EL (cell line): ENCODE data around the gene FNDC11.
"Not testable (repeated sequence)": the region's sequence is repeated elsewhere in the genome, so short reads cannot be mapped to it uniquely, and the experiment has no call there.

Source experiments
- DNase-seq: peaks from one replicate; pipeline ENCODE4 v3.0.0-alpha.2; 2016

FNDC11 gene

DNA sequence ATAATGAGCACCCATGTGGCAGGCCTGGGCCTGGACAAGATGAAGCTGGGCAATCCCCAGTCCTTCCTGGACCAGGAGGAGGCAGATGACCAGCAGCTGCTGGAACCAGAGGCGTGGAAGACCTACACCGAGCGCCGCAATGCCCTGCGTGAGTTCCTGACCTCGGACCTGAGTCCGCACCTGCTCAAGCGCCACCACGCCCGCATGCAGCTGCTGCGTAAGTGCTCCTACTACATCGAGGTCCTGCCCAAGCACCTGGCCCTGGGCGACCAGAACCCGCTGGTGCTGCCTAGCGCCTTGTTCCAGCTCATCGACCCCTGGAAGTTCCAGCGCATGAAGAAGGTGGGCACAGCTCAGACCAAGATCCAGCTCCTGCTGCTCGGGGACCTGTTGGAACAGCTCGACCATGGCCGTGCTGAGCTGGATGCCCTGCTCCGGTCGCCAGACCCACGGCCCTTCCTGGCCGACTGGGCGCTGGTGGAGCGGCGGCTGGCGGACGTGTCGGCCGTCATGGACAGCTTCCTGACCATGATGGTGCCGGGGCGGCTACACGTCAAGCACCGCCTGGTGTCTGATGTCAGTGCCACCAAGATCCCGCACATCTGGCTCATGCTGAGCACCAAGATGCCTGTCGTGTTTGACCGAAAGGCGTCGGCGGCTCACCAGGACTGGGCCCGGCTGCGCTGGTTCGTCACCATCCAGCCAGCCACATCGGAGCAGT, 1.9 kb downstream of the FNDC11 start:
- DNase-seq: no peak

DNA sequence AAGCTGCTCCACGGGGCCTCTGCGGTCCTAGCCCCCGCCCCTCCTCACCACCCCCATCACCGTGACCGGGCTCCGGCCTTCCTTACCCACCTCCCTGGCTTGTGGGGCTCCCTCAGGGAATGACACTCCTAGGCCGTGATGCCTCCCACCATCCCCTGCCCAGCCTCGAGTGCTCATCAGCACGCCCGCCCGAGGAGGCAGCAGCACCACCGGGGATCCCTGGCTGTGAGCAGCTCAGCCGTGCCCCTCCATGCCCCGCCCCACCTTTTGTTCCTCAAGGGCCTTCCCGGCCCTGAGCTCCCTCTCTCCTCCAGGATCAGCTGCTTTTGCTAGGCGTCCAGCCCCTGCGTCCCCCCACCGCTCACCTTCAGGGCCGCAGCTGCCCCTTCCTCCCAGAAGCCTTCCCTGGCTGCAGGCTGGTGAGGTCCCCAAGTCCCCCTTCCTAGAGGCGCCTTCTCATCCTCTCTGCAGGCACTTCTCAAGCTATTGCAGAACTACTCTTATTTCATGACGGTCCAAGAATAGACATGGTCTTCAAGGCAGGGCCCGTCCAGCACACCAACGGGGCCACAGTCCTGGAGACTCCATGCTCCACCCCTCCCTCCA, 3.0 kb downstream of the FNDC11 start:
- DNase-seq: no peak

DNA sequence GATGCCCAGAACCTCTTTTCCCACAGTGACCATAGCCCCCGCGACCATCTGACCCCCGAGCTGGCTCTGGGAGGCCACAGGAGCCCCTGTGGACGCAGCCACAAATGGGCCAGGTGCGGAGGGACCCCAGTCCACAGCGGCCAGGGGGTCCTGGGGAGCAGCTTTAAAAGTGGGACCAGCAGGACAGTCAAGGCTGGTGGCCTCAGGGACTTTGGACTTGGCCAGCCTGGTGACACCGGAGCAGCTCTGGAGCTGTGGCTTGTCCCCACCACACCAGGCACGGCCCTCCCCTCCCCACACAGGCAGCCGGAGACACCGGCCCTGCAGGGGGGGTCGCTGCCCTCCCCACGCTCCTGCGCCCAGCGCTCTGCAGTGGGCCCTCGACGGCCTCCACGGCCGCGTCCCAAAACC, 3.5 kb downstream of the FNDC11 start:
- DNase-seq: no peak

DNA sequence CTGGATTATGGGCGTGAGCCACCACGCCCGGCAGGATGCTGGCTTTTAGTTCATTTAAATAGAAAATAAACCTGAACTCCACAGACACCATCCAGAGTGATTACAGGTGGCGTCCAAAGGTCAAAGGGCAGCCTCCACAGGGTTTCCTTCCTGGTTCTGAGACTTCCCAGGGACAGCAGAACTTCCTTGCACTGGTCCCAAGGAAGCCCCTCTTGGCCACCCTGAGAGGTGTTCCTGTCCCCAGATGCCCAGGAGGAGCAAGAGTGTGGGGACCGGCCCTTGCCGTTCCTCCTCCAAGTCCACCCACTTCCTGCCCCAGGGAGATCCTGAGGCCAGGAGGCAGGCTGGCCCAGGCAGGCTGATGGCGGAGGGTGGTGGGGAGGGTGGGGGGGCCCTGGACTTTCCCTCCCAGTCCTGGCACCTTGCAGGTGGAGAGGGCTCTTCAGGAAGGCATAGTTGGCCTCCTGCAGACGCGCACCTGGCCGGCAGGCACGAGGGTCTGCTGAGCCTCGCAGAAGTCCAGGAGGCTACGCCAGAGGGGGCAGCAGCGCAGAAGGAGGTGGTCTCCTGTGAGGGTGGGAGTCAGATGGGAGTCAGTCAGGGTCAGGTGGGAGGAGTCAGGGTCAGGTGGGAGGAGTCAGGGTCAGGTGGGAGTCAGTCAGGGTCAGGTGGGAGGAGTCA, 5.0 kb downstream of the FNDC11 start:
- no peak for DNase-seq

DNA sequence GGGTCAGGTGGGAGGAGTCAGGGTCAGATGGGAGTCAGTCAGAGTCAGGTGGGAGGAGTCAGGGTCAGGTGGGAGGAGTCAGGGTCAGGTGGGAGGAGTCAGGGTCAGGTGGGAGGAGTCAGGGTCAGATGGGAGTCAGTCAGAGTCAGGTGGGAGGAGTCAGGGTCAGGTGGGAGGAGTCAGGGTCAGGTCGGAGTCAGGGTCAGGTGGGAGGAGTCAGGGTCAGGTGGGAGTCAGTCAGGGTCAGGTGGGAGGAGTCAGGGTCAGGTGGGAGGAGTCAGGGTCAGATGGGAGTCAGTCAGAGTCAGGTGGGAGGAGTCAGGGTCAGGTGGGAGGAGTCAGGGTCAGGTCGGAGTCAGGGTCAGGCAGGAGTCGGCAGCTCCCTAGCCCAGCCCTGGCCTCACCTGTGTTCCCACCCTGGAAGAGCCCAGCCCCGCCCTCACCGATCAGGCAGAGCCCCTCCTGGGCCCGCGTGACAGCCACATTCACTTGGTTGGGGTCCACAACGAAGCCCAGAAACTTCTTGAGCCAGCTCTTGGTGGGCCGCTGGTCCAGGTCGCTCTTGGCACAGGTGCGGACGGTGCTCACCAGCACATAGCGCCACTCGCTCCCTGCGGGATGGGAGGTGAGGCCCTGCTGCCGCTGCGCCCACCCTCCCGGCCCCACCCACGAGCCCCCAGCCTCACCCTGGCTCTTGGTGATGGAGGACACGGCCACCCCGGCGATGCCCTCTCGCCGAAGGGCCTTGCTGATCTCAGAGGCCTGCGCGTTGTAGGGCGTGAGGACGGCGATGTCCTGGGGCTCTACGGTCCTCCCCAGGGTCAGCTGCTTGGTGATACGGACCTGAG, 5.8 kb downstream of the FNDC11 start:
- DNase-seq: not testable (repeated sequence)

DNA sequence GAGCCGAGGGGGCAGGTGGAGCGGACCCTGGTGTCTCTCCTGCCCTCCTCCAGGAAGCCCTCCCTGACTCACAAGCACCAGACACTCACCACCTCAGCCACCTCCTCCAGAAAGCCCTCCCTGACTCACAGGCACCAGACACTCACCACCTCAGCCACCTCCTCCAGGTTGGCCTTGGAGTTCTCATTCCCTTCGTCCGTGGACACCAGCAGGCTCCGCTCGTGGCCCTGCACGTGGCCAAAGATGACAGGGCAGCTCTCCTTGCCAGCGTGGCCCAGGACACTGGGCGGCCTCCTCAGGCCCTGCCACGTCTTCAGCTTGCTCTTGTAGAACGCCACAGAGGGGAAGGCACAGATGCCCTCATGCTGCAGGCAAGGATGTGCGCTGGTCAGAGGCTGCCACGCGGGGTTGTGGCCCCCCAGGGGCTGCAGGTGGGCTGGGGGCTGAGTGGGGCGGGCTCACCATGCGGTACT, 6.4 kb downstream of the FNDC11 start:
- DNase-seq: no peak

DNA sequence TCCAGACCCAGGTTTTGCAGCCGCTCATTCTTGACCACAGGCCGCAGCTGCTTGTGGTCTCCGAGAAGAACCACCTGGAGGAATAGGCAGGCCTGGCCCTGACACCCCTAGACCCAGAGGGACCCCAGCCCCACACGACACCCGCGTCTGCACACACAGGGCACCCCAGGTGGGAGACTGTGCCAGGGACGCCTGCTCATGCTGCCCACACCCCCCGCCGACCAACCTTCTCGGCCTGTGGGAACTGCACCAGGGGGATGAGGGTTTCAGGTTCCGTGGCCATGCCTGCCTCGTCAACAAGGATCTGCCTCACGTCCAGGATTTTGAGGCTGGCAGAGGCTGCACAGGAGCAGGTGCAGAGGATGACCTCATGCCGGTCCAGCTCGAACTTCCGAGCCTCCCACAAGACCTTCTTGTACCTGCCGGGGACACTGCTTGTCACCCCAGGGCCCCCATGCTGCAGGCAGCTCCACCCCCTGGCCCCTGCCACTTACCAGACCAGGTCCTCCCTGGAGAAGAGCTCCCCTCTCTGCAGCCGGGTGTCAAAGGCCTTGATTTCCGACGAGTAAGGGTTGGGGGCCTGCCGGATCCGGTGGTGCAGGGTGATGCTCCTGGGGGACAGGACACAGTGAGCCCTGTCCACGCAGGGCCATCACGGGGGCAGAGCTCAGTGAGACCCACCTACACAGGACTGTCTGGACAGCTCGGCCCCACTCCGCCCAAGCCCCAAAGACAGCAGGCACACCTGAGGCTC, 7.1 kb downstream of the FNDC11 start:
- no peak for DNase-seq

DNA sequence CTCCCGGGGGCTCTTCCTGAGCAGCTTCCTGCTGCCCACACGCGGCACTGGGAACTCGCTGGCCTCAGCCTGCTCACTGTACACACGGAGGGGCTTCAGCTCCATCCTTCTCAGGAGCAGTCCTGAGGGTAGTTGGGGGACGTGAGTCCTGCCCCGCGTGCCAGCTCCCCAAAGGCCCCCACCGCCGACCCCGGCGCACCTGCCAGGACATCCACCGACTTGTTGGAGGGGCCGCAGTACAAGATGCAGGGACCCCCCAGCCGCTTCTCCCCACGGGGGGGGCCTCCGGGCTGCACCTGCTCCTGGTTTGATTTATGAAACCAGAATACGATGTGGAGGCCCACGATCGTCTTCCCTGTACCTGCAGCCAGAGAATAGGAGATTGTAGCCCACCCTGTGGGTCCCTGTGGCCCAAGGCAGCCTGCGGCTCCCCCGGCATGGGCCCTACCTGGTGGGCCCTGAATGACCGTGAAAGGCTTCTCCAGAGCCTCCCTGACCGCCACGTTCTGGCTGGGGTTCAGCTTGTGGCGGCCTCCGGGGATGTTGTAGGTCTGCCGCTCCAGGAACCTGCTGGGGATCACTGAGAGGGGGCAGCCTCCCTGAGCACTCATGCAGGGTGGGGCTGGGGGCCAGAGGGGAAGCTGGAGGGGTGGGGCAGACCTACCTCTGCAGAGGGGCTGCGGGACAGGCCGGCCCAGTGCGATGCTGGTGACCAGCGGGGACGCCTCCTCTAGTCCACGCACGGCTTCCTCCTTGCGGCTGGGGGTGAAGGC, 7.9 kb downstream of the FNDC11 start:
- DNase-seq: no peak

DNA sequence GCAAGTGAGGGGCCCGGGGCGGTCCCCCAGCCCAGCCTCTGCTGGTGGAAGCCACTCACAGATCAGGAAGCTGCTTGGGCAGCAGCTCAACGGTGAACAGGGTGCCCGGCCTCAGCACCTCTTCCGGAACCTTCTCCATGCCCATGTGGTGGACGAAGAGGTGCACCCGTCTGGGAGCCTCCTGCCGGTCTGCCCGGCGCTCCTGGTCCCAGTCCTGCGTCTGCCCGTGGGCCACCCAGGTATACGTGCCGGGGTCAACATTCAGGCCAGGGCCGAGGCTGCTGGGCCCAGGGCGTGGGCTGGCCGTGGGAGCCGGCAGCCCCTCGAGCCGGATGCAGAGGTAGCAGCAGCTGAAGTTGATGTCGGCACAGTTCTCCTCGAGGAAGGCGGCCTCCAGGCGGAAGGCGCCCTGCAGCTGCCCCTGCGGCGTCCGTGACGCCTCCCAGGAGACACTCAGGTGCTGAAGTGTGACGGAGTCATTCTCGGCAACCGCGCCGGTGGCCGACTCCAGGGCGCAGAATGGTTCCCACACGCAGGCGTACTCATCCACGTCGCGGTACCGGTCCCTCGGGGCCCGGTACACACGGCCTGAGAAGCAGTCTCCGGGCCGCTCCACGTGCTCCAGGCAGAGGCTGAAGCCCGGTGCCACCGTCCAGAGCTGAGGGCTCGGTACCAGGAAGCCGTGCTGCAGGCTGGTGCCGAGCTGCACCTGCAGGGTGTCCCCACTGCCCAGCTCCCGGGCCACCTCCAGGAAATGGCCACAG, 8.7 kb downstream of the FNDC11 start:
- no peak for DNase-seq

DNA sequence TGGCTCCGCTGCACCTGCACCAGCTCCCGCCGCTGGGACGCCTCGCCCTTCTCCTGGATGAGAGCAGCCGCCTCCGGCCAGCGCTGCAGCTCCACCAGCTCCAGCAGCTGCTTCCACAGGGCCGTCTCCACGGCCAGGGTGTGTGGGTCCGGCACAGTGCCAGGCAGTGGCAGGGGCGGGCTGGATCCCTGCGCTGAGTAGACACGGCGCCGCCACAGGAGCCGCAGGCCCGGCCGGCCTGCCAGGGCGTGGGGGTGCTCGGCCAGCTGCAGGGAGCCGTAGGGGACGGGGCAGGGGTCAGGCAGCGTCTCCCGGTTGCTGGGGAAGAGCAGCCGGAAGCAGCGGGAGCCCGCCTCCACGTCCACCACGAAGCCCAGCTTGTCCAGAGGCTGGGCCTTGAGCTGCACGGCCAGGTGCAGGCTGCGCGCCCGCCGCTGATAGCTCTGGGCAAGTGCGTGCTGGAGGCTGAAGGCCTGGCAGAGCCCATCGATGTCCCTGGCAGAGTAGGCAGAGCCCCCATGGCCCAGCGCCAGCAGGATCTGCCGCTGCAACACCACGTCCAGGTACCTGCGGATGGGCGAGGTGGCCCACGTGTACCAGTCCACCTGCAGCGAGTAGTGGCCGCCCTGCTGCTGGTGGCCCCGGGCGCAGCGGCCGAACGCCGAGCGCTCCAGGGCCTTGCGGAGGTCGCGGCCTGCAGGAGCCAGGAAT, 9.4 kb downstream of the FNDC11 start:
- DNase-seq: no peak

DNA sequence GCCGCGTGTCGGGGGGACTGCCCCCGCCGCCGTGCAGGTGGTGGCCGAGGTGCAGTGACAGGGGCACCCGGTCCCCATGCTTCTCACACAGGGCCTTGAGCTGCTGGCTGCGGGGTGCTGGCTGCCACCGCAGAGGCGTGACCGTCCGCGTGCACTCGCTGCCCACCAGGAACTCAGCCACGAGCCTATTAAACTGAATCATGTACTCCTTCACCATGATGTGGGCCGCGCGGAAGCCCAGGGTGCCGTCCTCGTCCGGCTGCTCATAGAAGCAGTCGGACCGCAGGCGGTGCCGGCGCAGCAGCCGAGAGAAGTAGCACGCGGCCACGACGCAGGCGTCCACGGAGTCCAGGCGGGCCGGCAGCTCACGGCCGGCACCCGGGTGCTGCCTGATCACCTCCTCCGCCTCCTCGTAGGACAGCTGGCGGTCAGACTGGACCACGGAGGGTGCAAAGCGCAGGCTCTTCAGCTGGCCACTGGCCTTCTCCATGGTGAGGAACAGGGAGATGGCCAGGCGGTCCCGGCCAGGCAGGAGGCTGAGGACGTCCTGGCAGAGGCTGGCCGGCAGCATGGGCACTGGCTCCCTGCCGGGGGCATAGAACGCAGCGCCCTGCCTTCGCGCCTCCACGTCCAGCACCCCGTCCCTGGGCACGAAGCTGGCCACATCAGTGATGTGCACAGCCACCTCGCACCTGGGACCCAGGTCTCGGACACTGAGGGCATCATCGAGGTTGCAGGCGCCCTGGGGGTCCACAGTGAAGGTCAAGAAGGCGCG, 10.3 kb downstream of the FNDC11 start:
- DNase-seq: no peak

DNA sequence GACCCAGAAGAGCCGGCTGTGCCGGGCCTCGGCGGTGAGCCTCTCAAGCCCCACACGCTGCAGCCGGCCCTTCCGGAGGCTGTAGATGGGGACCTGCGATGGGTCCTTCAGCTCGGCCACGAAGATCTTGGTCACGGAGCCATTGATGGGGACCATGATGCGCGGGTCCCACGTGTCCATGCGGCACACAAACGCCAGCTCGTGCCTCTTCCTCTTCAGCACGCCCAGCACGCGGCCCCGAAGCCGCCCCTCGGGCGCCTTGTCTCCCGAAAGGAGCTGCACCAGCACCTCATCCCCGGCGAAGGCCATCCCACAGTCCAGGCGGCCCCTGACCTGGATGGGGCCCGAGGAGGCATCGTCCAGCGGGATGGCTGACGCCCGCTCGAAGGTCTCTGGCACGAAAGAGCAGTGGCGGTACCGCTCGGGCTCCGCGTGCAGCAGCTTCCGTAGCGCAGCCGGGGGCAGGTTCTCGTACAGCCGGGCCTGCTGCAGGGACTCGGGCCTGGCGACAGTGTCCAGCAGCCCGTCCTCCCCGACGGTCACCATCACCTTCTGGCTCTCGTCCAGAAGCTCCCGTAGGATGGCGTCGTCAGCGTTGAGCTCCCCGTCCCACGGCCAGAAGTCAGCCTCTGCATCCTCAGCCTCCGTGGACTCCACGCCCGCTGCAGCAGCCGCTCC, 11.2 kb downstream of the FNDC11 start:
- DNase-seq: no peak

DNA sequence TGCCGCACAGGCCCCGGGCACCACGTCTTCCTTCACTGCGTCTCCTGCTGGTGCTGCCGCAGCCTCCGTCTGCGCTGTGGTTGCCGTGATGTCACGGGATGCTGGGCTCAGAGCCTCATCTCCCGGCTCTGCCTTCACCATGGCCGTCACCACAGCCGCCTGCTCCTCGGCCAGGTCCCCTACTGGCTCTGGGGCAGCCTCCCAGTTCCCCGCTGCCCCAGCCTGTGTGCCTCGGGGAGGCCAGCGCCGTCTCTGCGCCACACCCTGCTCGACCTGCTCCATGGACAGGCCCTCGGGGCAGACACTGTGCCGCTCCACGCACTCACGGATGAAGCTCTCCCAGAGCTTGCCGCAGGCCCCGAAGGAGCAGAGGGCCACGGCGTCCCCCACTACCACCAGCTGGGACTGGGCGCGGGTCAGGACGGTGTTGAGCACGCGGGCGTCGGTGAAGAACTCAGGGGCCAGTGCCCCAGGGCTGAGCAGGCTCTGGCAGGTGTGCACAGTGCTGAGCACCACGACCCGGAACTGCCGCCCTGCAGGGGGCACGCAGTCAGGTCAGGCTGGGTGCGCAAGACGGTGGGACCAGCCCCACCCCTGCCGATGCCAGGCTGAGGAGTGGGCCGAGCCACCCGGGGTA, 11.9 kb downstream of the FNDC11 start:
- no peak for DNase-seq

DNA sequence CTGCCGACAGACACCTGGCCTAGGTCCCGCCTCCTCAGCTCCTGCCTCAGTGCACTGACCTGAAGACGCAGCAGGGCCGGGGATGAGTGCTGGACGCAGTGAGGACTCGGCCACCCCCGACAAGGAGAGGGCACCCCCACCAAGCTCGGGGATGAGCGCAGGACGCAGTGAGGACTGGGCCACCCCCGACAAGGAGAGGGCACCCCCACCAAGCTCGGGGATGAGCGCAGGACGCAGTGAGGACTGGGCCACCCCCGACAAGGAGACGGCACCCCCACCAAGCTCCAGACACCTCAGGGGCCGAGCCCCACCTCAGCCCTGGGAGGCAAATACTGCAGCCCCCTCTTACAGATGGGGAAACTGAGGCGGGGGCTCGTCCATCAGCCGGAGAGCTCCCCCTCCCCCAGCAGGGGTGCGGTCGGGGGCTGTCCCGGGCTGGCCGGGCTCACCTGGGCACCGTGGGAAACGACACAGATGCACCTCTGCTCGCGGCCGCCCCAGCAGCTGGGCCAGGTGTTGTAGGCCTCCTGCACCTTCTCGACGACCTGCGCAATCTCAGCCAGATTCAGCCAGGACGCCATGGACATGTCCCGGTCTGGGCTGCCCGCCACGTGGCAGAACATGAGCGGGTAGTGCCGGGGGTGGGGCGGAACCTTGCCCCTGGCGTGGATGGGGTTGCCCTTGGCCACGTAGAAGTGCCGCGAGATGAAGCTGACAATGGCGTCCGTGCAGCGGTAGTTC, 12.6 kb downstream of the FNDC11 start:
- no peak for DNase-seq

DNA sequence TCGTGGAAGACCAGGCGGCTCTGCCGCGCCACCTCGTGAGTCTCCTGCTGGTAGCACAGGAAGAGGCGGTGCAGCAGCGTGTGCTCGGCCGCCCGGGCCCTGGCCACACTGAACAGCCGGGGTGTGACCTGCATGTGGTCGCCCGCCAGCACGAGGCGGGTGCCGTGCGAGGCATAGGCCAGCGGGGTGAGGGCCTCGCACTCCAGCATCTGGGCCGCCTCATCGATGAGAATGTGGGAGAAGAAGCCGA, 13.1 kb downstream of the FNDC11 start:
- no peak for DNase-seq

DNA sequence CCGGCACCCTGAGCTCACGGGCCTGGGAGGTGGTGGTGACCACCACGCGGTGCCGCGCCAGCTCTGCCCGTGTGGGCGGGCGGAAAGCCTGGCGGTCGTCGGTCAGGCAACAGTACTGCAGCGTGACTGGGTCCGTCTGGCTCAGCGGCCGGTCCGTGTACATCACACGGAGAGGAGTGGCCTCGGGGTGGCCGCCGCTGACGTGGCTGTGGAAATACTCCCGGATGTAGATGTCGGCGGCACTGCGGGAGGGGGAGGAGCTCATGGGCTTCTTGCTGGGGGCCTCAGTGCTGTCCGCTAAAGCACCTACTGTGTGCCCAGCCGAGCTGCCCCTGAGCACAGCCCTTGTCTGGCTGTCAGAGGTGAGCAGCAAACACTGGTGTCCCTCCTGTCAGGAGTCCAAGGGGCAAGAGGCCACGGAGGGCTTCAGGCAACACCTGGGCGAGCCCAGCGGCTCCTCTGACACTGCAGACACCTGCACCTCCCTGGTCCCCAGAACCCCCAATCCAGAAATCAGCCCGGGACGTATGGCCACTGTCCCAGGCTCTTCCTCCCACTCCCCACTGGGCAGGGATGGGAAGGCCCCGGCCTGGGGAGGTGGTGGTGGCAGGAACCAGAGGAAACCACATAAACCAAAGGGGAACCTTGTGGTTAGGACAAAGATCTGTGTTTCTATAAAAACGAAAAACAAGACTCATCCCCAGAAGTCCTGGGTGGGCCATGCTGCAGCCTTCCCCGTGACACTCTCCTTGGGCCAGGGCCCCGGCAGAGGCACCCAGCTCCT, 13.6 kb downstream of the FNDC11 start:
- DNase-seq: no peak
